NCI-H446 treated with DMSO at 0.1 percent for 48 hours (cell line): ENCODE data around the gene OR8A1.
"Not testable (repeated sequence)": the region's sequence is repeated elsewhere in the genome, so short reads cannot be mapped to it uniquely, and the experiment has no call there.

Experiments used
- DNase-seq: peaks from one replicate; lab custom pipeline; 2025; lab: John Stamatoyannopoulos, UW

The OR8A1 gene

GRCh38 chr11:124595302-124595701 lies 25.5 kb downstream of the OR8A1 start:
- no peak for DNase-seq

GRCh38 chr11:124597626-124598025 lies 27.8 kb downstream of the OR8A1 start:
- DNase-seq = no peak

- DNase-seq = no peak
Observed at GRCh38 chr11:124600621-124601320, 31.0 kb downstream of the OR8A1 start.

GRCh38 chr11:124602193-124602592 lies 32.4 kb downstream of the OR8A1 start:
- DNase-seq = peak; percentile 49

GRCh38 chr11:124602723-124603122 lies 32.9 kb downstream of the OR8A1 start:
- not testable (repeated sequence) for DNase-seq

- DNase-seq = no peak
Observed at GRCh38 chr11:124605719-124606118, 35.9 kb downstream of the OR8A1 start.

GRCh38 chr11:124608147-124608546 lies 38.4 kb downstream of the OR8A1 start:
- peak; percentile 44 for DNase-seq

- DNase-seq = no peak
Observed at GRCh38 chr11:124610295-124610694, 40.5 kb downstream of the OR8A1 start.

- DNase-seq = peak; percentile 85
Observed at GRCh38 chr11:124611064-124611463, 41.3 kb downstream of the OR8A1 start, which contains the start of gene PANX3. Gene PANX3, plus strand, starts transcription at chr11:124611428. Its CDS starts 129 bp downstream, at chr11:124611557.

GRCh38 chr11:124612045-124612444 lies 42.2 kb downstream of the OR8A1 start:
- DNase-seq = peak; percentile 37

GRCh38 chr11:124612567-124613246 lies 42.9 kb downstream of the OR8A1 start:
- no peak for DNase-seq

GRCh38 chr11:124618863-124619262 lies 49.1 kb downstream of the OR8A1 start:
- no peak for DNase-seq
